Stimulated activated CD8-positive, alpha-beta memory T cell treated with anti-CD3 and anti-CD28 coated beads, Interleukin-15, amount 100 ng/mL, for 1 hour (primary cell): Measurements from ENCODE around the gene ETS1.
A peak's percentile ranks its signal among the peaks of the same experiment; 100 is the strongest.

ENCODE experiments used
- DNase-seq: peaks from one replicate; pipeline ENCODE4 v3.0.0-alpha.2; 2020; ENCODE audit warnings: low read depth

The ETS1 gene

DNA sequence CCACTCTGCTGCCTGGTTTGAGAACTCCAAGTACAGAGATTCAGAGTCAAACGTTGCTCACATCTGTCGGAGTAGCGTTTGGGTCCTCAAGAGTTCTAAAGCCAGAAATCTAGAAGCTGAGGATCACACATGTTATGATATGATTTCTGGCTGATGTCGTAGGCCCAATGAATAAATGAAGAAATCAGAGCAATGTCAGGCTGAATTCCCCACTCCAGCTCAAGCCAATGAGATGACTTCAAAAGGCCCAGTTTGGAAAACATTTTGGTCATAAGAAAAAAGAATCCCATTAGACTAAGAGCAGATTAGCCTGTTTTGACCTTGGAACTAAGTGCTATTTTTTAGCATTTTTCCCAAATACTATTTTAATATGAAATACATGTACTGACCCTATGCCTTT lies 106.7 kb downstream of the ETS1 start:
- DNase-seq: no peak

DNA sequence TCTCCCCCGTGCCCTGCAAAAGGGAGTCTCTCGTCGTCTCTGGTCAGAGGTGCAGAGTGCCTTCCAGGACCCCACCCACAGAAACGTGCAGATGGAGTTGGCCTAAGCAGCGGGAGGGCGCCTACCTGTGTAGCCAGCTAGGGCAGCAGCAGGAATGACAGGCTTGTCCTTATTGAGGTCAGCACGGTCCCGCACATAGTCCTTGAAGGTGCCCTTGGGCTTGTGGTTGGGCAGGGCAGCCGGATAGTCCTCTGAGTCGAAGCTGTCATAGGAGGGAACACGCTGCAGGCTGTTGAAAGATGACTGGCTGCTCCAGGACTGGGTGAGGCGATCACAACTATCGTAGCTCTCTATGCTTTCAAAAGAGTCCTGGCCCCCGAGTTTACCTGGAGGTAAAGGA lies 107.3 kb downstream of the ETS1 start:
- DNase-seq: no peak

DNA sequence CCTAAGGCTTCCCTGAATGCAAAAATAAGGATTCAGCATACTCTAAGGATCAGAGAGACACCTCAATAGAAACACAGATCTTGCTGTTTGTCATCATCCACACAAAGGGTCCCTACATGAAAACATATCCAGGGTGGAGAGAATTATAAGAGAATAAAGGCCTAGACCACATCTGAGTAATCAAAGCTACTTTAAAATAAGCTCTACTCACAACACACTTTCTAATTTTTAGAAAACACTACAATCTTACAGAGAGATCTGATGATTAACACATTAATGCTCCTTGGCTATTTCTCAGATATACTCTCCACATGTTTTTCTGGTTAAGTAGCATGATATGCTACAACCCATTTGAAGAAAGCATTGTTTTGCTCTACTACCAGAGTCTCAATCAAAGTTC lies 108.2 kb downstream of the ETS1 start:
- DNase-seq: no peak

DNA sequence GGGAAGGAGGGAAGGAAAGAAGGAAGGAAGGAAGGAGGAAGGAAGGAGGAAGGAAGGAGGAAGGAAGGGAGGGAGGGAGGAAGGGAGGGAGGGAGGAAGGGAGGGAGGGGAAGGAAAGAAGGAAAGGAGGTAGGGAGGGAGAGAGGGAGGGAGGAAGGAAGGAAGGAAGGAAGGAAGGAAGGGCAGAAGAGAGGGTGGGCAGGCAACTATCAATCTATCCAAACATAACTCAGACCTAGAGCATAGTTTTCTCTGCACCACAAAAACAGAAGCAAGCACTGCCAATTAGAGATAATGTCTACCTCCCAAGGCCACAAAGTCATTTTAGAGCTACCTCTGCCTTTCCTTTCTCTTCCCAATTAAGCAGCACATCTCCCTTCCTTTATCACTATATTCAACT lies 109.1 kb downstream of the ETS1 start:
- no peak for DNase-seq

DNA sequence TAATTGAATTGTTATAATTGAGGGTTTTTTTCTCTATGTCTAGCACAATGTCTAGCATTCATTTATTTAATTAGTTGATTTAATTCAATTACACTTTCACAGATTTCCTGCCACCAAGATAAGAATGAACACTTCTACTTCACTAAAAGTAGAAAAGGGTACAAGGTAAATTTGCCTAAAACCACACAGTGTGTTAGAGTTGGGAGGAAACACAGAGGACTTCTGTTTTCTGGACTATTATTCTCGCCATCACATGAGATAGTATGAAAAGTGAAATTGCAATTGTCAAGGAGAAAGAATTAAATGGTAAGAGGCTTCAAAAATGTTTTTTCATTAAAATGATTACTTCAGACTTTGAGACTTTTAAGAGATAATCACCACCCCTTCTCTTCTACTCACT lies 109.5 kb downstream of the ETS1 start:
- DNase-seq: no peak

DNA sequence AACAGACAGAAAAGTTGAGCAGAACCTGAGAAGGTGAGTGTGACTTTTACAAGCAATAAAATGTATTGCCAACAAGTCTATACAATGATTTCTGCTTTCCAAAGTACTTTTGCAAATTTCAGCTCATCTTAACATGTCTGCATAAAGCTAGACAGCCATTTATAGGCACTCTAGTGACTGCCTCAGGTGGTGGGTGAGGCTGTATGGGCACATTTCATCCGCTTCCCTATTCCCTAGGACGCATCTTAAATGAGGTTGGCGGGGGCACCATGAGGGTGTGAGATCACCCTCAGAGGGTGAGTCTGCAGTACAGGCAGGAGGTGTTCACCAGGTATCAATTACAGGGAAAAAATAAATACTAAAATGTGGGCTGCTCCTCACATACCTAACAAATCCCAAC lies 110.1 kb downstream of the ETS1 start:
- DNase-seq: no peak

DNA sequence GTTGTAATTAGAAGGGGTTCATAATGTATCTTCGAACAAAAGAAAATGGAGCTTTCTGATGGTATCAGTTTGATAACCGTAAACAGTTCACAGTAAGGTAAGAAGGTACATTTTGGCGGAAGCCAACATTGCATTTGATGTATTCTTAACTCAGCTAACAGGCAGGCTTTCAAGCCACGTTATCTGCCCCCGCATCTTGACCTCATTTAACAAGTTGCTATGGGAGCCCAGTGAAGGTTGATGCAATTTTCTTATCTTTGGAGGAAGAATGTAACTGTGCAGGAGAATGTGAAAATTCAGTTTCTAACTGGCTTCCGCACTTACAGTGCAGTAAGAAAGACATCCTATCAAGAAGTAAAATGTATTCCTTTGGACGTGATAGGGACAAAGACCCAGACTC lies 110.6 kb downstream of the ETS1 start:
- peak; percentile 43 for DNase-seq

DNA sequence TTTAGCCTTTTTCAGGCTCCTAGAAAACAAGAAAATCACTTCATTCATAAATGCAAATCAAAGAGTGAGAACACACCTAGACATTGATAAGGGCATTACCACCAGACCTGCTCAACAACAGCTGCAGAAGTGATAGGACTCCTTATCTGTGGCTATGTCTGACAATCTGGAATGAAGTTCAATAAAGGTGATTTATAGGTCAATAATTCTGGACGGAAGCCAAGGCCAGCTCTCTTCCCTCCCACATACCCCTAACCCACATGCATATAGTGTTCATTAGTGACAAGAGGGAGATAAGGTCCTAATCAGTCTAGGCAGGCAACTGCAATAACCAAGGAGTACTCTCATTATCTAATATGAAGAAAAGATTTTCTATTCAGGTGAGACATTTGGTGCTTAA lies 111.3 kb downstream of the ETS1 start:
- no peak for DNase-seq

DNA sequence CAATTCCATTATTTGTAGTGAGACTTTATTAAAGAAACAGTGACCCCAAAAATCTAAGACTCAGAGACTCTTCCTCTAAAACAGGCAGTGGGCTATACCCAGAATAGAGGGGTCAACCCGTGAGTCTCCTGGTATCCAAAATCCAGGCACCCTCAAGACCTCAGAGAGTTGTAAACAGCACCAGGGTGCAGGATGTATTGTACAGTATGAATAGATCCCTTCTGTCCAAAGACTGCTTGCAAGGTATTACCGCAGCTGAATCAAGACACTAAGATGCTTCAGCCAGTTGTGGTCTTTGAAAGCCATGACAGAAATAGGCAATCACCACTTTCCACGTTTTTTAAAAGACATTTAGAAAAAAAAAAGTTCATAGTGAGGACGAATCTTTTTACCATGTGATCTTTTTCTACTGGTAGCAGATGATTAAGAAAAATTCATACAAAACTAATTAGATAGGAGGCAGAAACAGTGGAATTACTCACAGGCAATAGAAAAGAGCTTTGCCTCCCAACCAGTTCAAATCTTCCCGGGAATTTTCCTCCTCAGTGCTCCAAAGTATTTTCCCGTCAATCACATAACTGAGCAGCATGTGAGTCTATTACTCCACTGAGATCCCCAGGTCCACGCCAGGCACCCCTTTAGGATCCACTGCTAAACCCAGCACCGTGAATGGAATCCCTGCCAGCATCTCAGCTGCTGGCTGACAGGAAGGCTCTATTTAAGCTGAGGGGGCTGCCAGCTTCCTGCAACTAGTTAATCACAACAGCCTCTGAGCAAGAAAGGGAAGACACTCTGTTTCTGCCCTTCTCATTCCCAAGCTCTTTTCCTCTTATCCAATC lies 113.1 kb downstream of the ETS1 start:
- DNase-seq: no peak

DNA sequence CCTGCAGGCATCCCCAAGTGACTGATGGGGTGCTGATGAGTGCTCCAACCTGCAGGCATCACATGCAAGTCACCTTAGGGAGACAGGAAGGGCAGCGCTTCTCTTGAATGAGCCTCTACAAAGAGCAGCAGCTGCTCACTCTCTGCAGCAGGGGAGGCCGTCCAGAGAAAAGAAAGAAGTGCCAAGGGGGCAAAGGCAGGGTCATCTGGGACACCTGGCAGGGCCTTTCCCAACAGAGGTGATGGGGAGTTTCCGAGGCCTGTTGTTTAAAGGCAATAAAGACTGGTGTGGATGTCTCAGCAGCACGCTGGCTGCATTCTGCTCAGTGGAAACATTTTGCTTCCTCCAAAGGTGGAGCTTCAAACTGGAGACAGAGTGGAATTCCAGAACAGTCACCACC lies 113.7 kb downstream of the ETS1 start:
- no peak for DNase-seq

DNA sequence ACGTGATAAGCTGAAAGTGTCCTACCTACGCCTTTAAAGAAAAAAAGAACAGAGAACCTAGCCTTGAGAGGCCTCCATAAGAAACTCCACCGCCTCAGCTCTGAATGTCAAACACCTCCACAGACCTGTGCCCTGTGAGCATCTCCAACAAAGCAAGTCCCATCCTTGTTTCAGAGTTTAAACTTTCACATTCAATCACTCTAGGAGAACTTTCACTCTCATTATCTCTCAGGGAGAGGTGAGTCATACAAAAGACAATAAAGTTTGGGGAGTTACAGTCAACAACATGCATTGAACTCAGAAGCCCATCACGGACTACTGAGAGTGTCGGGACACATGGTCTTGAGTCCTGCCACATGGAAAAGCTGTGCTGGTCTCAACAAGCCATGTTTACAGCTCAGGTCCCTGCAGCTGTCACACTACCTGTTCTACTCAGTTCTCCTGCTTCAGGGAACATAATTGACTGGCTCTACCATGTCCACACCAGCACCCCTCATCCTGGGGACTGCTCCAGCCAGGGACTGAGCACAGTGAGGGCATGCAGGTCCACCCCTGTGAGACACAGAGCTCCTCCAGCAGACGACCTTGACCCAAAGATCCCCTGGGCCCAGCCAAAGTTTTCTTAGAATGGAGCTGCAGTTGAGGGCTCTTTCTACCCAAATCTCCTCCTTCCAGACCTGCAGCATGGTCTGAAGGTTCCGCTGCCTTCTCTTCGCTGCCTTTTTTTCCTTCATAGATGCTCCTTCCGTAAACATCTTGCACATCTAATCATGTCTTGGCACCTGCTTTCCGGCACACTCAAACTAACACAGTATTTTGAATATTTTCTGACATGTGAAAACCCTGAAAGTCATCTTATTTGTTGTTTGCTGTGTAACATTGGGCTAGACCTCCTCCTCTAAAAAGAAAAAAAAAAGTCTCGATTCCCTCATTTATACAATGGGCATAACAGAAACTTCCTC lies 114.9 kb downstream of the ETS1 start:
- DNase-seq: no peak

DNA sequence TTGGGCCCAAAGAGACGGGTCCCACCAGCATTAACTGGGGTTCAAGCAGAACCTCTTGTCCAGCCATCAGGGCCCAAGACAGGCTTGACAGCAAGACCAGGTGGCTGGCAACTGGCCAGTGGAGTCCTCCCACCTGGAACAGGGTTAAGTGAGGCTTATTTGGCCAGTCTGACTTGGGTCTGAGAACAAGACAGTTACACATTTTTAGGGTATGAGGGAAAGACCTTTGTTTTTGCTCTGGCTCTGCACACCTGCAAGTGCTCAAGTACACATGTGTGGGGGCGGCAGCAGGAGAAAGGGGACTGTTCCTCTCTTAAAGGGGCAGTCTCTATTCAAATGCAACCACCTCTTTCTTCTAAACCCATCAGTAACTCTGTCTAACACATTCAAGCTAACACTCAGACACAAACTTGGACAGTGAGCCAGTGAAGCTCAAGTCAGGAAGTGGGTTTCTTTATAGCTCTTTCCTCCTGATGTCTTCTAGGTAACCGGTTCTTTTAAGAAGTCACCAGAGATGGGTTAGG lies 116.2 kb downstream of the ETS1 start:
- DNase-seq: no peak

DNA sequence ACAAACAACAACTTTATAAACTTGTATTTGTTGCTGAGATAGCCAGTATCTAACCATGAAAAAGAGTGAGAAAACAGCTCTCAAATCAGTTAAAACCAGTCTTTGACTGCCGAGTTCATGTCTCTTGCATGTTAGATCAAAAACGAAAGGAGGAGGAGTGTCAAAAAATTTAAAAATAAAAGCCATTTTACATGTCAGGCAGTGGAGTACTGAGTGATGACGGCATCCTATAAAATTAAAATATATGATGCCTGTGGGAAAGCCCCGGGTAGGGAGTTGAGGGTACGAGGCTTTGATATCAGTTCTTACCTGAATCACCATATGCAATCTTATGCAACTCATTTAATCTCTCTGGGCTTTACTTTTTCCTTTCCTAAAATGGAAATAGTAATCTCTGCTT lies 117.3 kb downstream of the ETS1 start:
- DNase-seq: no peak

DNA sequence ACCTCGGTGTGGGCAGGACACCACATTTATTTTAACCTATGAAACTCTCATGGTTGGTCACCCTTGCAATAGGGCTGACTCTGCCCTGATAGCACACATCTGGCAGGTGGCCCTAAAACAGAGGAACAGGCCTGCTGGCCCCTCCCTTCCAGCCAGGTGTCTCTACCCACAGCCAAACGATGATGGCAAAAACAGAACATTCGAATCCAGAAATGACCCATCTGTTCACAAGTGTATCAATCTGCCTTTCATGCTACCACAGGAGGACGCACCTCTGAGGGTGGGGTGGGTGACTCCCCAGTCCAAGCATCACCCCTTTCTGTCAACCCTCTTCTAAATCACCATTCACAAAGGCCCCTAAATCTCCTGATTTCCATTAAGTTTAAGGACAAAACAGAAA lies 118.1 kb downstream of the ETS1 start:
- no peak for DNase-seq

DNA sequence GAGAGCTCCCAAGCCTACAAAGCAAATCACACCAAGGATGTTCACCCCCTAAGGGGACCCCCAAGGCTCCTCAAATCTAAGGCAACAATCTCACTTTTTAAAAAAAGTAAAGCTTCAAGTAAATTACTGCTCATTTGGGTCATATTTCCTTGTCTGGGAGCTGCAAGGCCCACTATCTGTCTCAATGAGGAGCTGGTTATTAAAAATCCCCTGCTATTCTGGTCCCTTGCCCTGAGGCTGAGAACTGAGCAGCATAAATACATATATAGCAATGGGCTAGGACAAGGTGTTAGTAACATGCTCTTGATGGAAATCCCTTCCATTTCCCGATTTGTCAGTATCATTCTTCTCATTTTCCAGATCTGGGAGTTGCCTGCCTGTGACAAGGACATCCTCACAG lies 119.2 kb downstream of the ETS1 start:
- DNase-seq: no peak

DNA sequence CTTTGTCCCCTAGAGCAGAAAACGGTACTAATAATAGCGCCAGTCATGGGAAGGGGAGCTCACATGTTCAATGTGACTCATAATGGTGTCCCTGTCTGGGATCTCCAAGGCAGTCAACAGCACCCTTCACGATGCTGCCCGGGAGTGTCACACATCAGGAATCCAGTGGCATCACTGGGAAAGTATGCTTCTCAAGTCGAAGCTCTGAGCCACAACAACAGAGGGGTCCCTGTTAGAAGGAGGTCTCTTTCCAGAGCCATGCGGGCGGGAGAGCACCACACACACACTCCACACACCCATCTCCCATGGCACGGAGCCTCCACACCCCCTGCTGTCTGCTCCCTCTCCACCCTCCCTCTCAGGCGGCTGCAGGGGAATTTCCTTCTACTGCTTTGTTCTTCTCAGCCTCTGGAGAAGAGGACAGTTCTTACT lies 119.7 kb downstream of the ETS1 start:
- DNase-seq: no peak

DNA sequence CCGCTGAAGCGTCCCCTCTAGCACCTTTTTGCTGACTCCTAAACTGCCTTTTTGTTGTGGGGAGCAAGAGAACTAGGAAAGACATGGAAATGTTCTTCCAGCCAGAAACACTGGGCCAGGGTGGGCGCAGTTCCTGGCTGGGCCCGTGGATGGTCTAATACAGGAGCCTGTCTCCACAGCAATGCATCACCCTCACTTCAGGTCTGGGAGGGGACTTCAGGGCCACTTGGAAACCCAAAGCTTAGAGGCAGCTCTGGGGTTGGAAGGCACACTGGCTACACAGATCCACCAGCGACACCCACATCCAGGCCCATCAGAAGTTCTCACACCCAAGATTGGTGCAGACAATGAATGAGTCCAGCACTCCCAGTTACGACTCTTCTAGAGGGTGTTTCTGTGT lies 120.3 kb downstream of the ETS1 start:
- no peak for DNase-seq

DNA sequence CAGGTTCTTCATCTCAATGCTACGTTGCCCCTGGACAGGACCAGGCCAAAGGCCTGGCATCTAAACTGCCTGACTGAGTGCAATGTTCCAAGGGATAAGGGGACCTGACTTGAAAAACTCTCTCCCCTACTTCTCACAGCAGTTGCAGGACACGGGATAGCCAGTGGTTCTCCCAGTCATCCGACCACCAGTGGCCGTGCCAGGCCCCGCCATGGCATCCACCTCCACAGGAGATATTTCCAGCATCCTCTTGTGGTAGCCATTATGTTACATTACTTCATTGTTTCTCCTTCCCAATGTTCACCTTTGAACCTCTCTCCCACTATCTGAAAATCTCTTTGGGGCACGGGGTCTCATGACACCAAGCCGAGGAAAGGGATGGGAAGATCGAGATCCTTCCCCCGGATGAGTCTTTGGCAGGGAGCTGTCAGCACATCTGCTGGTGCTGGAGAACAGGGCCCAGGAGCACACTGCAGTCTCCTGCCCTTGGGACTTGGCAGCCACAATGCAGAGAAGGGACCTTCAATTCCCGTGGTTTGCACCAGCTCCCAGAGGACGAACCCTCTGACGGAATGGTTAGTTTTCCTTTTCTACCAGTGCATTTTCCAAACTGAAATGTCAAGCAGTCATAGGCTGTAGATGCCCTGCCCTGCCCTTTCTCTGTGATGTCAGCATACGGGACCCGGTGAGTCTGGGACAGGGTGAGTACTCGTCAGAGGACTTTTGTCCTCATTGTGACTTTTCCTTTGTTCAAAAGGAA lies 121.2 kb downstream of the ETS1 start:
- no peak for DNase-seq

DNA sequence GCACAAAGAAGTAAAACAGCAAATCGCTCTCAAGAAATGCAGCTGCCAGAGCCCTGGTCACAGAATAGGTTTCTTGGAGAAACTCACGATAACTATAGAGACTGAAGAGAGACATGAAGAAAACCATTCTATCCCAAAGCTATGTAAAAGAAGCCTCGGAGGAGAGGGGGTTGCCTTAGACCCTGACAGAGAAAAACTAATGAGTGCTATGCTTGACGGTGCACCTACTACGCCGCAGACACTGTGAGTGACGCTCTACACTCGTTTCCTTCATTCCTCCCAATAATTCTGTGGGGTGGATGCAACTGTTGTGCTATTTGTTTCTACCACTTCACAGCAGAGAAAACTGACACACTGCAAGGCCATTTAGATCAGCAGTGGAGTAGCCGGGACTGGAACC lies 121.8 kb downstream of the ETS1 start:
- no peak for DNase-seq

DNA sequence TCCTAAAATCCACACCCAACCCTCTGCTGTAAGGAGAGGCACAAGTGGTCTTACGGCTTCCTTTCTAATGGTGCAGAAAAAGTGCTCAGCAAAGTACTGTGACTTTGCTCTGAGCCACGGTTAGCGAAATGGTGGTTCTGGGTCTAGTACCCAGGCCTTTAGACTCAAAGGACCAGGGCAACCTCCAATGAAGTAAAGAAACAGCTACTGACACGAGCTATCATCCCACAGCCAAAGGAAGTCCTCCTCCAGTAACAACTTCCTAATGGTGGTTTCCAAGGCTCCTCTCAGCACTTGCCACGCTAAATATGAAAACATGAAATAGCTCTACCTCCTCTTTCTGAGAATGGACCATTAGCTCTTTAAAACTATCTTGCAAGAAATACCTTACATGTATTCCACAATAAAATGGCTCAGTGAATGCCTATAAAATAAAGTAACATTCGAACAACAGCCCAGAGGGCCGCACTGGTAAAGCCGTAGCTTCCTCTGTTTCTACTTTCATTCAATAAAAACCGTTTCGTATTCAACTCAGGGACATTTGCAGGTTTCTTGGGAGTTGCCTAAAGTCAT lies 122.4 kb downstream of the ETS1 start:
- DNase-seq: no peak

DNA sequence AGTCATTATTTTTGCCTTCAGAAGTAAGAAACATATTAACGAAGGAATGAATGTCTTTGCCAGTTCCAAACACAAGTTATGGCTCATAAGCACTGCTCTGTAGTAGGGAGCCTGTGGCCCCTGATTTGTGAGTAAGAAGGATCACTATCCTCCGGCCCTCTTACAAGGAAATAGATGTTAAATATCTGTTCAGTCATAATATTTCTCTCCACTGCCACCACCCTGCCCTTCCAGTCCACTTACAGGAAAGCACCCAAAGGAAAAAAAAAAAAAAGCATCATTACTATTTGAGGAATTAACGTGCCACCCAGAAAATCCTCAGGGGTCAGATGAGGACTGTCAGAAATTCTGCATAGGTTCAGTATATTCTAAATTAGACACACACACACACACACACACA lies 123.4 kb downstream of the ETS1 start:
- no peak for DNase-seq

DNA sequence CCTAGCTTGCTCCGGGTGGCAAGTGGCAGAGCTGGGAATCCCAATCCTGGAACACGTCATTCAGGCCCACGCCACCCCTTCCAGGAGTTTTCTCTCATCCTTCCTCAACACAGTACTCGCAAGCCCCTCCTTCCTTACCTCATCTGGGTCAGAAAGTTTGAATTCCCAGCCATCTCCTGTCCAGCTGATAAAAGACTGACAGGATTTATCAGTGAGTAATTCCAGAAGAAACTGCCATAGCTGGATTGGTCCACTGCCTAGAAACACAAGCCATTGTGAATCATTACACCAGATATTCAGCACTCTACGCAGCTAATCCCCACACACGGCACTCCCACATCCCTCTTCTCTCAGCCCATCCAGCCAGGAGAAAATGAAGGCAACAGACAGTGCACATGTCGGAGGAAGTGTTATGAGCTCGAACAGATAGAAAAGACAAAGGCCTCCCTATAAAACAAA lies 124.0 kb downstream of the ETS1 start:
- no peak for DNase-seq
